HCT116 (cell line): ENCODE results near the gene RAPGEFL1. TPM values are rescaled to one million over a fixed set of nuclear protein-coding genes. Genes with fewer than 3 reads are reported as not detected.
A peak's percentile ranks its signal among the peaks of the same experiment; 100 is the strongest.

Source experiments
- ATAC-seq: fragments of 200-7000 bp; cut with Tn5 transposase; 2 replicates; pipeline ENCODE4 v1.9.1; 2020; ENCODE audit warnings: mild to moderate bottlenecking, moderate library complexity
- BruUV-seq: library from RNA; stranded (reverse); fragments of 400-500 nt; replicated peaks from 2 replicates; lab custom pipeline; 2021; lab: Mats Ljungman, UMichigan
- CTCF ChIA-PET: fragments of 300-600 bp; sonication (Branson Sonifier 250); formaldehyde crosslinking; loops from one replicate; lab custom pipeline; 2021; ENCODE audit warnings: antibody characterized with exemption; lab: Charles Lee
- POLR2A ChIA-PET: fragments of 300-600, 350-600 bp; sonication (Branson Sonifier 250); formaldehyde crosslinking; loops from one replicate; lab custom pipeline; 2021; ENCODE audit warnings: antibody characterized with exemption; lab: Charles Lee
- RAD21 ChIA-PET, 2 experiments: fragments of 300-600 bp; sonication (Branson Sonifier 250); formaldehyde crosslinking; loops; one replicate each; lab custom pipeline; 2023; ENCODE audit warnings: low total read pairs in 2 of 2; ENCODE audit not compliant: uncharacterized antibody in 2 of 2, unreplicated experiment in 2 of 2, low non-redundant PET in 1 of 2; lab: Charles Lee
- DNase-seq: peaks from one replicate; pipeline ENCODE4 v3.0.0-alpha.2; 2010; ENCODE audit warnings: low read depth, low spot score
- H2AFZ ChIP-seq: fragments of 200-600 bp; shearing (Covaris generic), sonication (generic); 2 replicates; pipeline ENCODE4 v1.6.1; 2017; ENCODE audit warnings: low read depth, mixed run types, mixed read lengths, antibody characterized with exemption, low read length; ENCODE audit not compliant: poor library complexity, severe bottlenecking
- H3K27ac ChIP-seq: 2 replicates; pipeline ENCODE4 v1.5.1; 2012; ENCODE audit warnings: low read depth, low read length
- H3K27me3 ChIP-seq: fragments of 200-600 bp; sonication (generic); 2 replicates; pipeline ENCODE4 v1.6.1; 2016; ENCODE audit warnings: mixed run types, low read length, mixed read lengths; ENCODE audit not compliant: insufficient read depth
- H3K36me3 ChIP-seq, 2 experiments: fragments of 200-500 bp in 1 of 2; fragments of 200-600 bp in 1 of 2; sonication (Bioruptor generic) in 1 of 2; sonication (generic) in 1 of 2; 2 replicates each; pipeline versions ENCODE4 v1.5.1 to v1.6.1; 2014 to 2016; ENCODE audit warnings: low read length in 2 of 2, inconsistent platforms in 1 of 2, mixed read lengths in 1 of 2, mixed run types in 1 of 2; ENCODE audit not compliant: insufficient read depth in 2 of 2, control insufficient read depth in 1 of 2
- H3K4me1 ChIP-seq, 2 experiments: fragments of 200-600 bp in 1 of 2; sonication (generic) in 1 of 2; 2 replicates each; pipeline versions ENCODE4 v1.5.1 to v1.6.1; 2012 to 2017; ENCODE audit warnings: low read length in 2 of 2, inconsistent platforms in 1 of 2, mild to moderate bottlenecking in 1 of 2, mixed read lengths in 1 of 2, mixed run types in 1 of 2, moderate library complexity in 1 of 2; ENCODE audit not compliant: insufficient read depth in 2 of 2, control insufficient read depth in 1 of 2
- H3K4me2 ChIP-seq: fragments of 200-600 bp; sonication (generic); 2 replicates; pipeline ENCODE4 v1.6.1; 2017; ENCODE audit warnings: mixed run types, low read length, mixed read lengths
- H3K4me3 ChIP-seq, 2 experiments: fragments of 200-600 bp in 1 of 2; sonication (generic) in 1 of 2; replicated peaks in 1 of 2; 2 replicates each; pipeline ENCODE4 v1.5.1; 2011 to 2016; ENCODE audit warnings: low read length in 2 of 2, control low read depth in 1 of 2, low read depth in 1 of 2, mild to moderate bottlenecking in 1 of 2, mixed read lengths in 1 of 2, mixed run types in 1 of 2
- H3K79me2 ChIP-seq: fragments of 200-600 bp; sonication (generic); 2 replicates; pipeline ENCODE4 v1.6.1; 2017; ENCODE audit warnings: mild to moderate bottlenecking, mixed run types, low read length, moderate library complexity, mixed read lengths; ENCODE audit not compliant: insufficient read depth
- H3K9ac ChIP-seq: fragments of 200-600 bp; sonication (generic); 2 replicates; pipeline ENCODE4 v1.6.1; 2016; ENCODE audit warnings: low read length, mixed read lengths
- H3K9me2 ChIP-seq: fragments of 200-600 bp; sonication (generic), shearing (Covaris generic); 2 replicates; pipeline ENCODE4 v1.6.1; 2017; ENCODE audit warnings: mixed run types, mild to moderate bottlenecking, moderate library complexity; ENCODE audit not compliant: insufficient read depth
- H3K9me3 ChIP-seq, 2 experiments: fragments of 200-500 bp in 1 of 2; fragments of 200-600 bp in 1 of 2; sonication (Bioruptor generic) in 1 of 2; sonication (generic) in 1 of 2; 2 replicates each; pipeline ENCODE4 v1.6.1; 2014 to 2017; ENCODE audit warnings: low read length in 2 of 2, mixed read lengths in 2 of 2, inconsistent platforms in 1 of 2, low read depth in 1 of 2, mild to moderate bottlenecking in 1 of 2, mixed run types in 1 of 2, moderate library complexity in 1 of 2; ENCODE audit not compliant: control insufficient read depth in 1 of 2, insufficient read depth in 1 of 2
- H4K20me1 ChIP-seq: fragments of 200-600 bp; sonication (generic), shearing (Covaris generic); 2 replicates; pipeline ENCODE4 v1.6.1; 2017; ENCODE audit warnings: mixed run types, mild to moderate bottlenecking, moderate library complexity; ENCODE audit not compliant: insufficient read depth
- CEBPB ChIP-seq: IDR thresholded peaks from 2 replicates; pipeline ENCODE4 v1.6.1; 2012; ENCODE audit warnings: low read depth
- FOSL1 ChIP-seq: IDR thresholded peaks from 2 replicates; pipeline ENCODE4 v1.6.1; 2012; ENCODE audit warnings: low read depth
- POLR2AphosphoS5 ChIP-seq: IDR thresholded peaks from 2 replicates; pipeline ENCODE4 v1.6.1; 2011; ENCODE audit warnings: mild to moderate bottlenecking, low read depth, low read length, moderate library complexity
- RAD21 ChIP-seq: IDR thresholded peaks from 2 replicates; pipeline ENCODE4 v1.6.1; 2012; ENCODE audit warnings: low read depth, mild to moderate bottlenecking
- SIN3A ChIP-seq: IDR thresholded peaks from 2 replicates; pipeline ENCODE4 v1.6.1; 2012; ENCODE audit warnings: low read depth
- ZNF274 ChIP-seq: fragments of 200-500 bp; sonication (Bioruptor generic); IDR thresholded peaks from 2 replicates; pipeline ENCODE4 v1.6.1; 2014; ENCODE audit warnings: mild to moderate bottlenecking, low read depth, low read length, inconsistent platforms
- intact Hi-C: fragments of 100-400 bp; cut with micrococcal nuclease; formaldehyde crosslinking; loops from 2 replicates; pipeline ENCODE4 v1.10.0; 2022
- total RNA-seq: library from RNA; stranded (reverse); gene quantifications from one replicate; pipeline ENCODE4 v1.2.1, GENCODE V29; 2021; ENCODE audit not compliant: unreplicated experiment
- TF ChIP-seq, protein P1 (sequence below): IDR thresholded peaks from 2 replicates; pipeline ENCODE4 v1.6.1; 2012
- TF ChIP-seq, protein P2 (sequence below): IDR thresholded peaks from 2 replicates; pipeline ENCODE4 v1.6.1; 2011; ENCODE audit warnings: mild to moderate bottlenecking, low read length, moderate library complexity; ENCODE audit not compliant: insufficient replicate concordance; ENCODE audit errors: extremely low read depth
- TF ChIP-seq, protein P3 (sequence below), 3 experiments: fragments of 200-600 bp in 1 of 3; sonication (generic) in 1 of 3; IDR thresholded peaks in 2 of 3; conservative IDR thresholded peaks in 1 of 3; 2 replicates each; pipeline ENCODE4 v1.5.1; 2012 to 2017; ENCODE audit warnings: low read depth in 2 of 3, low read length in 2 of 3, antibody characterized with exemption in 1 of 3, borderline replicate concordance in 1 of 3, control low read depth in 1 of 3, mild to moderate bottlenecking in 1 of 3, mixed read lengths in 1 of 3, mixed run types in 1 of 3, moderate library complexity in 1 of 3; ENCODE audit not compliant: insufficient read depth in 1 of 3

The RAPGEFL1 gene
- total RNA-seq, 1 experiment from 2014 or later, result 9.7 TPM

DNA sequence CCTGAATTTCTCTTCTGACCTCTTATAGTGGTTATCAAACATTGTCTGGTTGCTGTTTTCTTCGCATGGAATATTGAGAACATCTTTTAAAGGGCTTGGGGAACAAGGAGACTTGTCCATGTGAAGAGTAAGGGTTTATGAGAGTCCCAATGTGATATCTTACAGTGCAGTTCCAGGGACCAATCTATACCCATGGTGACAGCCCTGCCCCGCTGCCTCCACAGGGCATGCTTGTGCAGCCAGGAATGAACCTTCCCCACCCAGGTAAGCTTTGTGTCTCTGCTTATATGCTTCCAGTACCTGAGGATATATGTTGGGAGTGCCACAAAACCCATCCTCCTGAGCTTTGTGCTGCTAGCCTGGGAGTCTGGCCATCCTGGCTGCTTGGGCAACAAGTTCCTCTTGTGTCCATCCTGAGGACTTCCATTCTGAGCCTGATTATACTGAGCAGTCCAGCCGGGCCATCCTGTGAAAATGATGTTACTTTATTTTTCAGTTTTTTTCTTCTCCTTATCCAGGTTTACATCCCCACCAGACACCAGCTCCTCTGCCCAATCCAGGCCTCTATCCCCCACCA, 9.5 kb upstream of the RAPGEFL1 start:
- no peak for DNase-seq
- RAD21 ChIA-PET, result interaction anchor here (0.6 to 1.5 kb wide), 3 partner anchors 27 to 55 kb away, joined by 3 to 10 read pairs (median 7); partner anchors contain the start of gene CASC3 (in 1 of the 2)
- POLR2A ChIA-PET, result interaction anchor here (1.0 to 1.3 kb wide), 2 partner anchors 28 to 47 kb away, joined by 3 to 4 read pairs; partner anchors contain the start of gene CASC3
- Histone ChIP-seq H3K36me3 (peaks cover 61 to 64% of the 10 kb centered on the region in 2 experiments), H2AFZ (no peak overlapping the region), H3K4me1 (peaks cover 0 to 4% of the 10 kb centered on the region in 2 experiments; a peak in 2 of 4 replicates), H3K79me2 (peaks cover 23% of the 10 kb centered on the region; the same call in 1 of the 2 replicates), H3K4me3 (no peak overlapping the region), H3K27me3 (no peaks in the 10 kb centered on the region), H3K9me2 (no peaks in the 10 kb centered on the region), H3K9ac (no peak overlapping the region), H3K4me2 (no peak overlapping the region), H3K27ac (peak overlapping the region; percentile 18; the same call in 1 of the 2 replicates), H4K20me1 (no peaks in the 10 kb centered on the region), H3K9me3 (no peaks in the 10 kb centered on the region)
- CTCF ChIA-PET, result interaction anchor here (1.0 to 2.4 kb wide), 10 partner anchors 9 to 295 kb away, joined by 3 to 20 read pairs (median 4); partner anchors contain the start of gene CASC3
- ATAC-seq, result peak; percentile 34; the same call in 1 of the 2 replicates
- TF ChIP-seq SIN3A, result no peak
- TF ChIP-seq FOSL1, result no peak
- TF ChIP-seq CEBPB, result no peak
- no peak for TF ChIP-seq POLR2AphosphoS5
- intact Hi-C loops, result loop anchor here (1.0 kb wide), 2 partner anchors 54 to 154 kb away; no protein-coding TSS in a partner anchor
- no TSS peak for BruUV-seq

DNA sequence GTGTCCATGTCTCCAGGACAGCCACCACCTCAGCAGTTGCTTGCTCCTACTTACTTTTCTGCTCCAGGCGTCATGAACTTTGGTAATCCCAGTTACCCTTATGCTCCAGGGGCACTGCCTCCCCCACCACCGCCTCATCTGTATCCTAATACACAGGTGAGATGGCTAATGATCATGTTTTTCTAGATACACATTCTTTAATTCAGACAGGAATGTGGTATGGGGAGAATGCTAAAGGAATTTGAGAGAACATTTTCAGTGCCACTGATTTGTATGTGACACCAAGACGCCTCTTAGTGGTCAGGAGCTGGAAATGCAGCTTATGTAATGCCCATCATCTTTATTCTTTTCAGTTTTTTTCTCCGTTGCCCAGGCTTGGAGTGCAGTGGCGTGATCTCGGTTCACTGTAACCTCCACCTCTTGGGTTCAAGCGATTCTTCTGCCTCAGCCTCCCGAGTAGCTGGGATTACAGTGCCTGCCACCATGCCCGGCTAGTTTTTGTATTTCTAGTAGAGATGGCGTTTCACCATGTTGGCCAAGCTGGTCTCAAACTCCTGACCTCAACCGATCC, 8.9 kb upstream of the RAPGEFL1 start:
- Histone ChIP-seq H3K4me2 (no peak overlapping the region), H3K27me3 (no peaks in the 10 kb centered on the region), H3K79me2 (peaks cover 23% of the 10 kb centered on the region; the same call in 1 of the 2 replicates), H2AFZ (no peak overlapping the region), H3K9ac (no peak overlapping the region), H3K4me1 (peaks cover 0 to 4% of the 10 kb centered on the region in 2 experiments; a peak in 2 of 4 replicates)
- ChIA-PET CTCF (interaction anchor here (0.8 to 2.4 kb wide), 15 partner anchors 10 to 296 kb away, joined by 3 to 20 read pairs (median 3); partner anchors contain the start of genes CASC3 and CSF3), POLR2A (interaction anchor here (1.0 to 1.3 kb wide), 3 partner anchors 11 to 48 kb away, joined by 3 to 4 read pairs (median 4); partner anchors contain the start of gene CASC3), RAD21 (interaction anchor here (0.6 to 1.5 kb wide), 3 partner anchors 28 to 55 kb away, joined by 3 to 10 read pairs (median 7); partner anchors contain the start of gene CASC3 (in 1 of the 2))
- peak; percentile 73 for ATAC-seq
- TF ChIP-seq RAD21, result peak; percentile 80
- no peak for TF ChIP-seq ZNF274
- TF ChIP-seq, protein P1, sequence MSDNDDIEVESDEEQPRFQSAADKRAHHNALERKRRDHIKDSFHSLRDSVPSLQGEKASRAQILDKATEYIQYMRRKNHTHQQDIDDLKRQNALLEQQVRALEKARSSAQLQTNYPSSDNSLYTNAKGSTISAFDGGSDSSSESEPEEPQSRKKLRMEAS, result no peak
- TF ChIP-seq, protein P2, sequence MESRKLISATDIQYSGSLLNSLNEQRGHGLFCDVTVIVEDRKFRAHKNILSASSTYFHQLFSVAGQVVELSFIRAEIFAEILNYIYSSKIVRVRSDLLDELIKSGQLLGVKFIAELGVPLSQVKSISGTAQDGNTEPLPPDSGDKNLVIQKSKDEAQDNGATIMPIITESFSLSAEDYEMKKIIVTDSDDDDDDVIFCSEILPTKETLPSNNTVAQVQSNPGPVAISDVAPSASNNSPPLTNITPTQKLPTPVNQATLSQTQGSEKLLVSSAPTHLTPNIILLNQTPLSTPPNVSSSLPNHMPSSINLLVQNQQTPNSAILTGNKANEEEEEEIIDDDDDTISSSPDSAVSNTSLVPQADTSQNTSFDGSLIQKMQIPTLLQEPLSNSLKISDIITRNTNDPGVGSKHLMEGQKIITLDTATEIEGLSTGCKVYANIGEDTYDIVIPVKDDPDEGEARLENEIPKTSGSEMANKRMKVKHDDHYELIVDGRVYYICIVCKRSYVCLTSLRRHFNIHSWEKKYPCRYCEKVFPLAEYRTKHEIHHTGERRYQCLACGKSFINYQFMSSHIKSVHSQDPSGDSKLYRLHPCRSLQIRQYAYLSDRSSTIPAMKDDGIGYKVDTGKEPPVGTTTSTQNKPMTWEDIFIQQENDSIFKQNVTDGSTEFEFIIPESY, result no peak
- TF ChIP-seq, protein P3, sequence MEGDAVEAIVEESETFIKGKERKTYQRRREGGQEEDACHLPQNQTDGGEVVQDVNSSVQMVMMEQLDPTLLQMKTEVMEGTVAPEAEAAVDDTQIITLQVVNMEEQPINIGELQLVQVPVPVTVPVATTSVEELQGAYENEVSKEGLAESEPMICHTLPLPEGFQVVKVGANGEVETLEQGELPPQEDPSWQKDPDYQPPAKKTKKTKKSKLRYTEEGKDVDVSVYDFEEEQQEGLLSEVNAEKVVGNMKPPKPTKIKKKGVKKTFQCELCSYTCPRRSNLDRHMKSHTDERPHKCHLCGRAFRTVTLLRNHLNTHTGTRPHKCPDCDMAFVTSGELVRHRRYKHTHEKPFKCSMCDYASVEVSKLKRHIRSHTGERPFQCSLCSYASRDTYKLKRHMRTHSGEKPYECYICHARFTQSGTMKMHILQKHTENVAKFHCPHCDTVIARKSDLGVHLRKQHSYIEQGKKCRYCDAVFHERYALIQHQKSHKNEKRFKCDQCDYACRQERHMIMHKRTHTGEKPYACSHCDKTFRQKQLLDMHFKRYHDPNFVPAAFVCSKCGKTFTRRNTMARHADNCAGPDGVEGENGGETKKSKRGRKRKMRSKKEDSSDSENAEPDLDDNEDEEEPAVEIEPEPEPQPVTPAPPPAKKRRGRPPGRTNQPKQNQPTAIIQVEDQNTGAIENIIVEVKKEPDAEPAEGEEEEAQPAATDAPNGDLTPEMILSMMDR (IDR thresholded peaks at IDR 0.05 in 2 of 3, conservative IDR thresholded peaks at IDR 0.05 in 1 of 3; ENCODE audit: borderline replicate concordance in 1 of 3, insufficient read depth in 1 of 3, low read depth in 2 of 3, low read length in 2 of 3), result peak; percentile 65 to 67 (median 66); a peak in 5 of 6 replicates
- TF ChIP-seq, all 23 proteins: peak for 2
- no TSS peak for BruUV-seq
- no peaks in the 10 kb centered on the region for H3K9me2 ChIP-seq
- DNase-seq, result peak; percentile 28
- peak overlapping the region; percentile 18; the same call in 1 of the 2 replicates for H3K27ac ChIP-seq
- no peaks in the 10 kb centered on the region for H3K9me3 ChIP-seq
- no peaks in the 10 kb centered on the region for H4K20me1 ChIP-seq
- intact Hi-C loops, result loop anchor here (1.0 kb wide), 2 partner anchors 55 to 155 kb away; no protein-coding TSS in a partner anchor
- H3K36me3 ChIP-seq, result peaks cover 58 to 64% of the 10 kb centered on the region in 2 experiments
- no peak overlapping the region for H3K4me3 ChIP-seq
